H1 (cell line): ENCODE results near the gene TNFRSF13B. TPM values are rescaled to one million over a fixed set of nuclear protein-coding genes. Genes with fewer than 3 reads are reported as not detected.

Experiments used
- ASH2L ChIP-seq: fragments of 200-600, 300-600 bp; sonication (generic); IDR thresholded peaks from one replicate; pipeline ENCODE4 v1.7.1; 2017; ENCODE audit warnings: low read length
- E2F6 ChIP-seq: IDR thresholded peaks from 2 replicates; pipeline ENCODE4 v1.6.1; 2012; ENCODE audit warnings: inconsistent platforms
- KDM5A ChIP-seq: fragments of 200-600 bp; IDR thresholded peaks from 2 replicates; pipeline ENCODE4 v1.7.1; 2012; ENCODE audit warnings: mild to moderate bottlenecking, low read length, inconsistent platforms, mixed read lengths
- SIN3A ChIP-seq, 2 experiments: IDR thresholded peaks in 1 of 2; conservative IDR thresholded peaks in 1 of 2; 2 replicates each; pipeline ENCODE4 v1.6.1; 2011 to 2012; ENCODE audit warnings: low read length in 2 of 2, improper control_type of control experiment in 1 of 2, low read depth in 1 of 2, mild to moderate bottlenecking in 1 of 2
- SIX5 ChIP-seq: IDR thresholded peaks from 2 replicates; pipeline ENCODE4 v1.6.1; 2011; ENCODE audit warnings: mild to moderate bottlenecking, low read depth, low read length
- SP4 ChIP-seq: IDR thresholded peaks from 2 replicates; pipeline ENCODE4 v1.6.1; 2012; ENCODE audit warnings: low read length, inconsistent platforms
- TBP ChIP-seq: IDR thresholded peaks from 2 replicates; pipeline ENCODE4 v1.6.1; 2011; ENCODE audit warnings: low read depth, low read length, improper control_type of control experiment
- TEAD4 ChIP-seq: IDR thresholded peaks from 2 replicates; pipeline ENCODE4 v1.6.1; 2012; ENCODE audit warnings: low read depth, low read length, inconsistent platforms, mixed read lengths
- polyA plus RNA-seq, 7 experiments: library from polyadenylated mRNA; depleted of rRNA in 3 of 7; stranded (reverse) in 5 of 7; unstranded in 2 of 7; fragments of >200 nt in 5 of 7; fragments of 200-250 nt in 2 of 7; gene quantifications; 1 replicate in 5 of 7; 2 replicates in 1 of 7; 4 replicates in 1 of 7; pipeline versions ENCODE4 v1.2.1 to v1.2.3, GENCODE V29; 2011 to 2013; ENCODE audit warnings: missing spikeins in 2 of 7, mixed read lengths in 2 of 7
- total RNA-seq: library from RNA; stranded (reverse); fragmentation: NEBNext Ultra II Directional; extraction: Animal tissue kit (Norgen Biotek cat#: 25700); gene quantifications from 2 replicates; pipeline ENCODE4 v1.2.1, GENCODE V29; 2021
- TF ChIP-seq, protein P1 (sequence below): fragments of 300-600 bp; sonication (generic); IDR thresholded peaks from 2 replicates; pipeline ENCODE4 v1.7.1; 2012; ENCODE audit warnings: low read length, moderate library complexity, mild to moderate bottlenecking, inconsistent platforms; ENCODE audit not compliant: insufficient replicate concordance

Gene TNFRSF13B
- total and polyA plus RNA-seq, 2 of the 8 experiments (the other 6 are each of a cell fraction or from before 2014, with no cell fraction given), result not detected

DNA sequence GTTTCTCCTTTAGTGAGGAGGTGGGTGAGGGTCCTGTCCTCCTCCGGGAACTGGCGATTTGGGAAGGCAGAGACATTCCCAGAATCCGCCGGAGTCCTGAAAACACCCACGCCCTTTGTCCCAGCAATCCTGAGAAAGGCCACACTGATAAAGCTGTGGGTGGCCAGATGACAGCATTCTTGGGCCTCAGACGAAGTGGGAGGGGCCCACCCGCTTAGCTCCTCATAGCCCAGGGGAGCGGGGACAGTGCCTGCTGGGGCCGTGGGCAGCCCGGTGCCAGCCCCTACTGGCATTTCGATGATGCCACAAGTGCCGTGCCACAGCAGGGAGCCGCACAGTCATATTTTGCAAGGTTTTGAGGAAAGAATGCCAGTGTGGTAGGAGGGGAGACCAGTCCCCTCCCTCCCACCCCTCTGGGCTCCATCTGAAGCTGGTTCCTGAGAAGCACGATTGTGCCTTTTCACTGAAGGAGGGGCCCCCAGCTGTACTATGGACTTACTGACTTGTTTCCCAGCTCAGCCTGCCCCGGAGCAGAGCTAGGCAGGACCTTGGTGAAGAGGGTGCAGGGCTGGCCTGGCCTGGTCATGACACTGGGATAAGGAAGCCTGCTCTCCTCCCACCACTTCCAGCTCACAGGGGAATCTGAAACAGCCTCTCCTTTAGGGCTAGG is 49.4 kb upstream of the TNFRSF13B start (continued):
- TF ChIP-seq, protein P1, sequence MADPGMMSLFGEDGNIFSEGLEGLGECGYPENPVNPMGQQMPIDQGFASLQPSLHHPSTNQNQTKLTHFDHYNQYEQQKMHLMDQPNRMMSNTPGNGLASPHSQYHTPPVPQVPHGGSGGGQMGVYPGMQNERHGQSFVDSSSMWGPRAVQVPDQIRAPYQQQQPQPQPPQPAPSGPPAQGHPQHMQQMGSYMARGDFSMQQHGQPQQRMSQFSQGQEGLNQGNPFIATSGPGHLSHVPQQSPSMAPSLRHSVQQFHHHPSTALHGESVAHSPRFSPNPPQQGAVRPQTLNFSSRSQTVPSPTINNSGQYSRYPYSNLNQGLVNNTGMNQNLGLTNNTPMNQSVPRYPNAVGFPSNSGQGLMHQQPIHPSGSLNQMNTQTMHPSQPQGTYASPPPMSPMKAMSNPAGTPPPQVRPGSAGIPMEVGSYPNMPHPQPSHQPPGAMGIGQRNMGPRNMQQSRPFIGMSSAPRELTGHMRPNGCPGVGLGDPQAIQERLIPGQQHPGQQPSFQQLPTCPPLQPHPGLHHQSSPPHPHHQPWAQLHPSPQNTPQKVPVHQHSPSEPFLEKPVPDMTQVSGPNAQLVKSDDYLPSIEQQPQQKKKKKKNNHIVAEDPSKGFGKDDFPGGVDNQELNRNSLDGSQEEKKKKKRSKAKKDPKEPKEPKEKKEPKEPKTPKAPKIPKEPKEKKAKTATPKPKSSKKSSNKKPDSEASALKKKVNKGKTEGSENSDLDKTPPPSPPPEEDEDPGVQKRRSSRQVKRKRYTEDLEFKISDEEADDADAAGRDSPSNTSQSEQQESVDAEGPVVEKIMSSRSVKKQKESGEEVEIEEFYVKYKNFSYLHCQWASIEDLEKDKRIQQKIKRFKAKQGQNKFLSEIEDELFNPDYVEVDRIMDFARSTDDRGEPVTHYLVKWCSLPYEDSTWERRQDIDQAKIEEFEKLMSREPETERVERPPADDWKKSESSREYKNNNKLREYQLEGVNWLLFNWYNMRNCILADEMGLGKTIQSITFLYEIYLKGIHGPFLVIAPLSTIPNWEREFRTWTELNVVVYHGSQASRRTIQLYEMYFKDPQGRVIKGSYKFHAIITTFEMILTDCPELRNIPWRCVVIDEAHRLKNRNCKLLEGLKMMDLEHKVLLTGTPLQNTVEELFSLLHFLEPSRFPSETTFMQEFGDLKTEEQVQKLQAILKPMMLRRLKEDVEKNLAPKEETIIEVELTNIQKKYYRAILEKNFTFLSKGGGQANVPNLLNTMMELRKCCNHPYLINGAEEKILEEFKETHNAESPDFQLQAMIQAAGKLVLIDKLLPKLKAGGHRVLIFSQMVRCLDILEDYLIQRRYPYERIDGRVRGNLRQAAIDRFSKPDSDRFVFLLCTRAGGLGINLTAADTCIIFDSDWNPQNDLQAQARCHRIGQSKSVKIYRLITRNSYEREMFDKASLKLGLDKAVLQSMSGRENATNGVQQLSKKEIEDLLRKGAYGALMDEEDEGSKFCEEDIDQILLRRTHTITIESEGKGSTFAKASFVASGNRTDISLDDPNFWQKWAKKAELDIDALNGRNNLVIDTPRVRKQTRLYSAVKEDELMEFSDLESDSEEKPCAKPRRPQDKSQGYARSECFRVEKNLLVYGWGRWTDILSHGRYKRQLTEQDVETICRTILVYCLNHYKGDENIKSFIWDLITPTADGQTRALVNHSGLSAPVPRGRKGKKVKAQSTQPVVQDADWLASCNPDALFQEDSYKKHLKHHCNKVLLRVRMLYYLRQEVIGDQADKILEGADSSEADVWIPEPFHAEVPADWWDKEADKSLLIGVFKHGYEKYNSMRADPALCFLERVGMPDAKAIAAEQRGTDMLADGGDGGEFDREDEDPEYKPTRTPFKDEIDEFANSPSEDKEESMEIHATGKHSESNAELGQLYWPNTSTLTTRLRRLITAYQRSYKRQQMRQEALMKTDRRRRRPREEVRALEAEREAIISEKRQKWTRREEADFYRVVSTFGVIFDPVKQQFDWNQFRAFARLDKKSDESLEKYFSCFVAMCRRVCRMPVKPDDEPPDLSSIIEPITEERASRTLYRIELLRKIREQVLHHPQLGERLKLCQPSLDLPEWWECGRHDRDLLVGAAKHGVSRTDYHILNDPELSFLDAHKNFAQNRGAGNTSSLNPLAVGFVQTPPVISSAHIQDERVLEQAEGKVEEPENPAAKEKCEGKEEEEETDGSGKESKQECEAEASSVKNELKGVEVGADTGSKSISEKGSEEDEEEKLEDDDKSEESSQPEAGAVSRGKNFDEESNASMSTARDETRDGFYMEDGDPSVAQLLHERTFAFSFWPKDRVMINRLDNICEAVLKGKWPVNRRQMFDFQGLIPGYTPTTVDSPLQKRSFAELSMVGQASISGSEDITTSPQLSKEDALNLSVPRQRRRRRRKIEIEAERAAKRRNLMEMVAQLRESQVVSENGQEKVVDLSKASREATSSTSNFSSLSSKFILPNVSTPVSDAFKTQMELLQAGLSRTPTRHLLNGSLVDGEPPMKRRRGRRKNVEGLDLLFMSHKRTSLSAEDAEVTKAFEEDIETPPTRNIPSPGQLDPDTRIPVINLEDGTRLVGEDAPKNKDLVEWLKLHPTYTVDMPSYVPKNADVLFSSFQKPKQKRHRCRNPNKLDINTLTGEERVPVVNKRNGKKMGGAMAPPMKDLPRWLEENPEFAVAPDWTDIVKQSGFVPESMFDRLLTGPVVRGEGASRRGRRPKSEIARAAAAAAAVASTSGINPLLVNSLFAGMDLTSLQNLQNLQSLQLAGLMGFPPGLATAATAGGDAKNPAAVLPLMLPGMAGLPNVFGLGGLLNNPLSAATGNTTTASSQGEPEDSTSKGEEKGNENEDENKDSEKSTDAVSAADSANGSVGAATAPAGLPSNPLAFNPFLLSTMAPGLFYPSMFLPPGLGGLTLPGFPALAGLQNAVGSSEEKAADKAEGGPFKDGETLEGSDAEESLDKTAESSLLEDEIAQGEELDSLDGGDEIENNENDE, result no peak
- TF ChIP-seq E2F6, result no peak
- no peak for TF ChIP-seq SIN3A (conservative IDR thresholded peaks at IDR 0.05 in 1 of 2, IDR thresholded peaks at IDR 0.05 in 1 of 2; ENCODE audit: low read depth in 1 of 2, low read length in 2 of 2)
- TF ChIP-seq SIX5, result no peak
- no peak for TF ChIP-seq KDM5A
- no peak for TF ChIP-seq ASH2L
- TF ChIP-seq TBP, result no peak
- TF ChIP-seq SP4, result no peak
- TF ChIP-seq TEAD4, result no peak
